ENCODE measurements around the gene G0S2.

The G0S2 gene

GRCh38 chr1:209674957-209675564 lies at the start of gene G0S2:
Gene G0S2, plus strand, starts transcription at chr1:209675412. Its CDS starts 273 bp downstream, at chr1:209675685.
- peak in 1 of 2 donors; percentile 30 for DNase-seq

DNA sequence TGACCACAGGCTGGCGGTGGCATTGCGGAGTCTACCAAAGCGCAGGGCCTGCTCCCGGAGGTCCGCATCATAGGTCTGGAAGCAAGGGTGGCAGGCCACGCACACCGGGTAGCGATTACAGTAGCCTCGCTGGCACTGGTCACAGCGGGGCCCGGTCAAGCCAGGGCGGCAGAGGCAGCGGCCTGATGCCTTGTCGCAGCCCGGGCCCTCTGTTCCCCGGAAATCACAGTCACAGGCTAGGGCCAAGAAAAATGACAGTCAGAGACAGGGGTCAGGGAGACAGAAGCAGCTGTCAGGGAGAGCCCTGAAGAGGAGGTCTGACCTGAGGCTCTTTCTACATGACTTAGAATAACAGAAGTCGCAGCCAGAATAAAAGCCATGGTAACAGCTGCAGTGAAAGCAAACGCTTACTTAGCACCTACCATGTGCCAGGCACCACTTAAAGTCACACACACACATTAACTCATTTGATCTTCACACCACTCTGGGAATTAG lies 49.4 kb upstream of the G0S2 start:
- DNase-seq = no peak

GRCh38 chr1:209626346-209627026 lies 48.7 kb upstream of the G0S2 start:
- DNase-seq = no peak

GRCh38 chr1:209627027-209627731 lies 48.0 kb upstream of the G0S2 start:
- DNase-seq = no peak

DNA sequence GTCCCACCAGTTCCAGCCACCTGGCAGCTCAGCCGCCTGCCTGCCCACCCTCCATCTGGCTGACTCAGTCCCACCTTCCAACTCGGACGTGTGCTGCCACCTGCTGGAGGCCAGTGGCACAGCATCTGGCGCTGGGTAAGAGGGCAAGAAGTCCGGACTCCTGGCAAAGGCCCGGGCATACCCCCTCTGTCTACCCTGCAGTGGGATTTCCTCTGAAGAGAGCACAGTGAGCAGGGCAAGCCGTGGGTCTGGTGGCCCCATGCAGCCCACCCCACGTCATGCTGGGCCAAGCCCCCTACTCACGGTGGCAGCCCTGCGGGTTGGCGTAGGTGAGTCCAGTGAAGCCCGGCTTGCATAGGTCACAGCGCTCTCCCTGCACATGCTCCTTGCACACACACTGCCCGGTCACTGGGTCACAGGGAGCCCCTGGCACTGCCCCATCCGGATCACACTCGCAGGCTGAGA lies 47.4 kb upstream of the G0S2 start:
- DNase-seq = peak; percentile 88 to 90

DNA sequence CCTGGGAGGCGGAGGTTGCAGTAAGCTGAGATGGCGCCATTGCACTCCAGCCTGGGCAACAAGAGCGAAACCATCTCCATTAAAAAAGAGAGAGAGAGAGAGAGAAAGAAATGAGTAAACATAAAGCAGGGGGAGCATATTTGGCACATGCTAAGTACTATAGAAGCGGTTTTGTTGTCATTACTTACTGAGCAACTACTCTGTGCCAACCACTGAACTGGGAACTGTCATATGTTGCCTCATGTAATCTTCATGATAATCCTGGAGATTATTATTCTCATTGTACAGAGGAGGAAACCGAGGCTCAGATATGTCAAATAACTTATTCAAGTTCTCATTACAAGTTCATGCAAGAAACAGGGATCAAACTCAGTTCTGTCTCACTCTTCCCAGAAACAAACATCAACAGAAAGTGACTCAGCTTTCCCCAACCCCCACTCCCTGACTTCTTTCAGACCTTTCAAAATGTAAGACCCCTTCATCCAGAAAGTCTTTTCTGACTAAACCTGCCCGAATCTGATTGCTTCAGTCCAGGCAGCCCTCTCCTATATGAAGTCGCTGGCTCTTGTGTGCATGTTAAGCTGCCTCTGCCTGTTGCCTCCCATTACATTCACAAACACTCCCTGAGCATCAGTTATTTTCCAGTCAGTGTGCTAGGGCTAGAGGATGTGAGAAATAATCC lies 46.5 kb upstream of the G0S2 start:
- no peak for DNase-seq

DNA sequence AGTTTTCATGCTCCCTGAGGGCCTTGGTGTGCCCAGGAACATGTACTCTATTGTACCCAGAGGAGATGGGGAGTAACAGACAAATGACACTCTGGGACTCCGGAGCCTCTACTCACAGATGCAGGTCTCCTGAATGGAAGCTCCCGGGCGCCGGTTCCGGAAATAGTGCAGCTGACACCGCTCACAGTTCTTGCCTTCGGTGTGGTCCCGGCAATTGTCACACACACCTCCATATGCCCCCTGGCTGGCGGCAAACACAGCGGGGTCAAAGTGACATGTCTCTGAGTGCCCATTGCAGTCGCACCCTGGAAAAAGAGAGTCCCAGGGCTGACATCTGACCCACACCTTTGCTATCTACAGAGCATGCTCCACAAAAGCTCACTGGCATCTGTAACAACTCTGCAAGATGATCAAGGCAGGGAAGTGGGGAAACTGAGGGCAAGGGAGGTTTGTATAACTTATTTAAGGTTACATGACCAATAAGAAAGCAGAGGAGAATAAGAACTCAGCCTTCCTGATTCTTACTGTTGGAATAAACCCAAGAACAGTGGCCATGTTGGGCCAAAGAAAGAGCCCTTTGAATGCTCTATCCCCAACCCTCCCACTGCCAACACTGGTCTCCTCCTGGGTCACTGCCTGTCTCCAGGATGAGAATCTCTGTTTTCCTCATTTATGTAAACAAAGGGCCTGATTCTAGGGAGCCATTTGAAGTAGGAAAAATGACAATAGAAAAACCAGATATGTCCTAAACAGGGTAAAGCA lies 45.4 kb upstream of the G0S2 start:
- no peak for DNase-seq

DNA sequence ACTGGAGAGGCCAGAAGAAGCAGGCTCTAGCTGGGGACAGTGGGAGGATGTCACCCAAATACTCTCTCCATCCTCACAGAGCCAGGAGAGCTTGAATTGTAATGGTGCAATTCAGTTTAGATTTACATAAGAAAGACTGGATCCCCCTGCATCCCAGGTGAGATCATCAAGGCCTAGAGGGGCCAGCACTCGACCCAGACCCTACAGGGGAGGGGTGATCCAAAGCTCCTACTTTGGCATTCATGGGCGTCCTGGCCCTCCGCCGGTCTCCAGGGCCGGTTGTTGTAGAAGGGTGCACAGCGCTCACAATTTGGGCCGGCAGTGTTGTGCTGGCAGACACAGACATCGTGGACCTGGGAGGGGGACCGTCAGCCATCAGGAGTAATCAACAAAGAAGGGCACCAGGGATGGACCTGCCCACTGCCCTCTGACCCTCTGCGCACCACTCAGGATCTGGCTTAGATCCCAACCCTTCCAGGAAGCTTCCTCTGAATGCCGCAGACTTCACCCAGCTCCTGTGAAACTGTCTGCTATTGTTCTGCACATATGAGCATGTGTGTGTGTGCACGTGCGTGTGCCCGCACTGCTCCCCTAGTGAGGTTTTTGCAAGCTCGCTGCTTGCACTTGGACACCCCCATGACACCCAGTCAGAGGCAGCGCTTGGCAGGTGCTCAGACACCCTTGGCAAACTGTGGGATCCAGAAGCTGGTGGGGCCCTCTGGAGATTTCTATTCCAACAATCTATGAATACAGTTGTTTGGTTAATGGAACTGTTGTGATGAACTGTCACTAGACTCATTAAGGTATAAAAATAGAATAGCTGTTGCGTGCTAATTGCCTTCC lies 44.6 kb upstream of the G0S2 start:
- DNase-seq = no peak

- no peak for DNase-seq
Measured at GRCh38 chr1:209633335-209633997, 41.7 kb upstream of the G0S2 start.

GRCh38 chr1:209634005-209634737 lies 41.0 kb upstream of the G0S2 start:
- no peak for DNase-seq

DNA sequence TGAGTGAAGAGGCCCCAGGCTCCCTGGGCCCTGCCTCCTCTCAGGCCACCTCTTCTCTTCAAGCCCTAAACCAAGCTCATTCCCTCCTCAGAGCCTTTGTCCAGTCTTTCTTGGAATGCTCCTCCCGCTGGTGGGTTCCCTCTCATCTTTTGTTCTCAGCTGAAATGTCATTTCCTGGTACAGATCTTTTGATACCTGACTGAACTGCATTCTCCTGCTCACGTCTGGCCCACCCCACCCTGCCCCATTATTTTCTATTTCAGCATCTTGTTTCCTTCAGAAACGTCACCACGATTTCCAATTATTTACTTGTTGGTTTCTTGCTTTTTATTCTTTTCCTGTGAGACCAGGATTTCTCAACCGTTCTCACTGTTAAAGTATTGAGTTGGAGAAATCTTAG lies 39.4 kb upstream of the G0S2 start:
- no peak for DNase-seq

- no peak for DNase-seq
Measured at GRCh38 chr1:209641832-209642172, 33.4 kb upstream of the G0S2 start.

- no peak for DNase-seq
Measured at GRCh38 chr1:209642816-209643215, 32.4 kb upstream of the G0S2 start.

- DNase-seq = no peak
Measured at GRCh38 chr1:209643285-209644020, 31.8 kb upstream of the G0S2 start.

GRCh38 chr1:209645574-209646452 lies 29.4 kb upstream of the G0S2 start:
- DNase-seq = no peak

DNA sequence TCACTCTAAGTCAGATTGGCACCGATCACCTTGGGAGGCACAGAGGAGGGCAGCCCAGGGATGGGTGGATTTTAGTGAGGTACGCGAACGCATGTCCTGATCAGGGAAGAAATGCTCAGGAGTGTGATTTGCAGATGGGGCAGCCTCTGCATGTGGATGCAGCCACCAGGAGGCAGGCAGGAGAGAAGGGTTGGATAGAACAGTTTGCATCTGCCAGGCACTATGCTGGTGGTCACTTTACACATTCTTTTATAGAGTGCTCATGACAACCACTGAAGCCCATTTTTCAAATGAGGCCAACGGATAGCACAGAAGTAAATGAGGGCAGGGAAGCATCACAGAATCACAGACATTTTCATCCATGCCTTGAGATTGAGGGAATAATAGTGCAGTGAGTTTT lies 28.7 kb upstream of the G0S2 start:
- no peak for DNase-seq

DNA sequence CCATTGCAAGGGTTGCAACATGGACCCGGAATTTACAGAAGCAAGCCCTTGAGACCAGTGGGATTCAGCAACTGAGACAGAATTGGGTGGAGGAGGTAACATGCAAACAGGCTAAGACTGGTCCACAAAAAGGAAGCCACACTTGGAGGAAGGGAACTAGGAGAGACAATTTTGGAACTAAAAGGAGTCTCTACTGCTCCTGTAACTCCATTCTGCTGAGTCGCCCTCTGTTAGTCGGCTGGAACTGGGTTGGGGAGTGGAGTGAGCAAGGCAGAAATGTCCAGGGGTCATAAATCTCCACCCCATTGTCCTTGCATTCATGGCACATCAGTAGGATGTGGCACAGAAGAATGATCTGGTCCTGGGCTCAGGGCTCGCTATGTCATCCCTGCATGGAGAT lies 28.1 kb upstream of the G0S2 start:
- no peak for DNase-seq

GRCh38 chr1:209648346-209648745 lies 26.9 kb upstream of the G0S2 start:
- DNase-seq = no peak

All from stimulated activated CD4-positive, alpha-beta T cell treated with anti-CD3 and anti-CD28 coated beads, Interleukin-2, amount 100 ng/mL, for 48 hours (primary cell).